IPS DF 4.7 (cell line): ENCODE results near the gene TRIM9.
"Not testable (repeated sequence)": the region's sequence is repeated elsewhere in the genome, so short reads cannot be mapped to it uniquely, and the experiment has no call there.

Experiments used
- DNase-seq: peaks from one replicate; pipeline ENCODE4 v3.0.0-alpha.2; 2013; ENCODE audit warnings: low spot score; ENCODE audit errors: extremely low read depth

Gene TRIM9

DNA sequence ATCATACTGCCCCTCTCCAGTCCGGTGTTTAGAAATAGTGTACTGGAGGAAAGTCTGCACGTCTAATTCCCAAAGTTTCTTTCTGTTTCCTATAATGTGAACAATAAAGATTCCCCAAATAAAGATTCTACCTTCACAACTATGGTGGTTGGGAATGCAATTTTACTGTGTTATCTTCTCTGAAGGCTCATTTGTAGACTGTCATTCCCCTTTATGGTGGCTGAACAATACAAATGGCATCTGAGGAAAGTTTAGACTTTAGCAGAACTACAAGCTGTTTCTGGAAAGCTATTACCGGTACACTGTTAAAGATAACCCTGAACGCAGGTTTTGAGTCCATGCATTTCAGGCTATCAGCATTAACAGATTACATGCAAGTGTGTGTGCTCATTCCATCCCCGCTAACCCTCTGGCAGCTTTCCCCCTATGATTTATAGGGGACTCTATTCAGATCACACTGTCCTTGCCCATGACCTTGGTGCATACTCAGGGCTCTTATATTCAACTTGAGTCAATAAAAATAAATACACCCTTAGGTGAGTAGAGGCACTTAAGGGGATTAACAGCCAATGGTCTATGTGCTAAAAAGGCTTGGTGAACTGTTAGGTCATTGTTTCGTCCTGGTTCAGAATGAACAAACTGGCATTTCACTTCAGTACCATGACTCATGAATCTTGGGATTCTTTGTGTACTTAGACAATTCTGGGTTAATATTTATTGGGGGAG lies 89.9 kb downstream of the TRIM9 start:
- no peak for DNase-seq

DNA sequence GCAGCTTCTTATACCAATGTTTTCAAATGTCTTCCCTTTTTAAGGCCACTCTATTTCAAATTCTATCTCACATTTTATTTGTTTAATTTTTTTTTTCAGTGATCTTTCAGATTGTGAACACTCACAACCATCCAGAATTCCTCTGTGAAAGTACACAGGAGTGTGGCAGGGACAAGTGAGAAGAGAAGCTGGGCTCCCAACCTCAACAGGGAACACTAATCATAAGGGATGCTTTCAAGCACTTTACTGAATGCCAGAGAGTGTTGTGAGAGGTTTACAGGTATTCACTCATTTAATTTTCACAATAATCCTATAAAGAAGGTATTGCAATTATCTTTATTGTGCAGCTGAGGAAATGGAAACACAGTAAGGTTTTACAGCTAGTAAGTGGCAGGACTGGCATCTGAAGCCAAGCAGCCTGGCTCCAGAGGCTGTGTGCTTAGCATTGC lies 90.5 kb downstream of the TRIM9 start:
- no peak for DNase-seq

DNA sequence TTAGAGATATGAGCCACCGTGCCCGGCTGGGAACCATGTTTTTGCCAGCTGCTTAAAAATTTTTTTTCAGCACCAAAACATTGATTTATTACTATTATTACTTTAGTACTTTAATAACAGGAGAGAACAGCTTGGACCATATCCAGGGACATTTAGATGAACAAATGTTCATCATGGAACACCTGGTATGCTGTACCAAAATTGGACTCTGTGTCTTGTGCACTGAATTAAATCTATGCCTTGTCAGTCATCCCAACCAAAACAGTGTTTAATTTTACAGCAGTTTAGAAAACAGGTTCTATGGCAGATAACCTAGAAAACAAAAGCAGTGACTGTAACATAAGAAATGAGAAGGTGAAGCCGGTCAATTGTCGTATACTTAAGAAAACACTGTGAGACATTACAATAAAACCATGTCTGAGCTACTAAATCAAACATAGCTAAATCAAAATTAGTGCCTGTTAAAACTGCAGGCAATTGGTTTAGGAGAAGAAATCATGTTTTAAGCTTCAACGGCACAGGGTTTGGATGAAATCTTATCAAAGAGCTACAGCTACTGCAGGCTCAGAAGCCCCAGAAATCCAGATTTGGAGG lies 92.4 kb downstream of the TRIM9 start:
- no peak for DNase-seq

DNA sequence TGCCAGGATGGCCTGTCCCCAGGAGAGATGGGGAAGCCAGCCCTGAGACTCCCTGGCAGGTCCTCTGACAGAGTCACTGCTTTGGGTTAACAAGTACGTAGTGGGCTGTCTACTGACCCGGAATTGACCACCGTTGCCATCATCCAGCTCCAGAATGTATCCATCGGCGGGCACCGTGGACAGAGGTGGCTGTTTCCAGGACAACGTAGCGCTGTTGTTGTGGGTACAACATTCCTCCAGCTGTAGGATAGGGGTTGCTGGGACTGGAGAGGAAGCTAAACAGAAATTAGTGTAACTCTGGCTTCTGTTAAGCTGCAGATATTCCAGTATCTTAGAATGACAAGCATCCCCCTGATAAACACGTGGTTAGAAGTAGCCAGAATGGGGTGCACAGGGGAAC lies 94.3 kb downstream of the TRIM9 start:
- DNase-seq: no peak

DNA sequence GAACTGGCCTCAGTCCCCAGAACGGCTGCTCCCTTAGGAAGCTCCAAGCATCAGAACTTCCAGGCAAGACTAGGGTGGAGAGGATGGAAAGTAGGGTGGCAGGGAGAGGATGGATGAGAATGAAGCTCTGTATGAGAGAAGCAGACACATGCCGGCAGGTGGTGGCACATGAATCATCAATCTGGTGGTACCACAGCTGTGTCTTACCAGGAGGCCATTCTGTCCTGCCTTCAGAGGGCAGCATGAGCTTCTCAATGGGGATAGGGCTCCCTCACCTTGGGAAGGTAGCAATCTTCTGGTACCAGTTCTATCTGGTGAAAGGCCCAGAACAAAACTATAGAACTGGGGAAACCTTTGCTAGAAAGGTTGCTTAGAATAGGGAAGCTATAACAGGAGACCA lies 95.2 kb downstream of the TRIM9 start:
- DNase-seq: no peak

DNA sequence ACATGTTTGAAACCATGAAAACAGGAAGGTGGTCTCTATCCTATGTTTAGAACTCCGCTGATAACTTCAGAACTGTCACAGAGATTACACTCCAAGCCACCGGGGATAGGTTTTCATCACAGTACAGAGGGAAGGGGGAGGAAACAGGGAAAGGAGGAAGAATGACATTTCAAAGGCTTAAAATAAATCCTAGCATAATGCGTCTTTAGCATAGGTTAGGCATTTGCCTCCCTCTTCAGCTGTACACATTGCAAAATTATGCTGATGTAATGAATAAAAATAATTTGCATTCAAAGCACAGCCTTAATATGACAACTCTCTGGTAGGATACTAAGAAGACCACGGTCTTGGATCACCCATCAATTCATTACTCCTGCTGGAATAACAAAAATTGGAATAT lies 96.3 kb downstream of the TRIM9 start:
- DNase-seq: no peak

DNA sequence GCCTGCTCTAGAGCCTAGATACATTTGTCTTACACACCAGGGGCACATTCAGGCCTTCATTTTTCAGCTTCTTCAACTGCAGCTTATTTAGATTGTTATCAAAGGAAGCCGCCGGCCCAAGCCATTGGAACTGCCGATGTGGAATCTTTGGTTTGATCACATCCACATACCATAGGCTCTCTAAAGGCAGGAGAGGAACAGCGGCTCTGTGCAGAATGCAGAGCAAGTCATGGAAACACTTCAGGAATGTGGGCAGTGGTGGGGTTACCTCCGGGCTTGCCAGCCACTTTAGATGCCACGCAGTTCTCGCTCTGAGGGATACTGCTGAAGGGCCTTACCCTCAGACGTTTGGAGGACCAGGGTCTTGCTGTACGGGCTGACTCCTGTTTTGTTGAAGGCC lies 97.2 kb downstream of the TRIM9 start:
- no peak for DNase-seq

DNA sequence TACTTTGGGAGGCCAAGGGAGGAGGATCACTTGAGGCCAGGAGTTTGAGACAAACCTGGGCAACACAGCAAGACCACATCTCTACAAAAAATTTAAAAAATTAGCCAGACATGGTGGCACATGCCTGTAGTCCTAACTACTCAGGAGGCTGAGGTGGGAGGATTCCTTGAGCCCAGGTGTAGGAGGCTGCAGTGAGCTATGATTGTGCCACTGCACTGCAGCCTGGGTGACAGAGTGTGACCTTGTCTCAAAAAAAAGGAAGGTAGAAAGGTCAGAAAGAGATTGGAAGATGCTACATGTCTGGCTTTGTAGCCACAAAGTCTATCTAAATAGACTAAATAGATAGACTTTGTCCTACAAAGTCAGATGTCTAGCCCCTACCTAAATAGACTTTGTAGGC lies 100.7 kb downstream of the TRIM9 start:
- DNase-seq: not testable (repeated sequence)

DNA sequence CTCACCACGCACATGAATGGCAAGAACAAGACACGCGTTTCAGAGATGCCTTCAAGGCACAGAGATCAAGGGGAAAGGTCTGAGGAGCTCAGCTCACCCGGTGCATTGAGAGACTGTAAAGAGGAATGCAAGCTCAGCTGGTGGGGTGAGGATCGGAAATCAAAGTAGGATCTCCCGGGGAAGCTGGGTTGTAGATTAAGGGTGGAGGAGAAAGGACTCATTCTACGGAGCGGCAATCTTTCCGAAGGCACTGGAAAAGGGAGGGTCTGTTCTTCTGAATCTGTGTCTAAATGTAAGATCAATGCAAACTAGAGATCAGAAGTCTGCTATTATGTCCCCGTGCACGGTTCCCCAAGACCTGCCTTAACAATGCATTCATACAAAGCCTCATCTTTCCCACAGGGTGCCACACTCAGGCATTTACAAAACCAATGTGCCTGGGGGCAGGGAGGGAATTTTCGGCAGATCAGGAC lies 109.0 kb downstream of the TRIM9 start:
- DNase-seq: no peak

DNA sequence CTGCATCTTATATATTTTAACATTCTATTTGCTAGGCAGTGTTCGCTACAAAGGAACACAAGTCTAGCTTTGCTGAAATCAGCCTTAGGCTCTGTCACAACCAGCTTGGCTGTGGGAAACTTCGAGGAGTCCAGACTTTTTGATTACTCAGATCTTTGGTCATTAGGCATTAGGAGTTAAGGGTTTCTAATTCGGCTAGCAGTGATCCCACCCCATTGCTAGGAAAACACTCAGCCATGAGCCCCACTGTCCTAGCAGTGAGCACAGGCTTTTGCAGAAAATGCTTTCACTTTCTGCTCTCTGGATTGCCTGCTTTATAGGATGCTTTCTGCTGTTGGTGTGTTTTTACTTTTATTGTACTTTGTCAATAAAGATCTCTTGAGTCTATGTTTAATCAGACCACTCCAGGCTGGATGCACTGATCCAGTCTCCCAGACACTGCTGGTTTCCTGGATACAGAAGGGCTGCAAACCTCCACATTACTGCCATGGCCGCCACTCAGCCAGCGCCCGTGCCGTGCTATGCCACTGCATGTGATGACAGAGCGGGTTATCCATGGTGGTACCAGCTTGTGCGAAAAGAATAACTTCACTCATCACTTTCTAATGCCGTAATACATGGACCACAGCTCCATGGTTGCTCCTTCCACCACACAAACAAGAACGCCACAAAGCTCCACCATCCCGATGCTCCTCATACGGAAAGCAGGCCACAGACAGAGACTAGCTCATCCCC lies 109.6 kb downstream of the TRIM9 start:
- no peak for DNase-seq

DNA sequence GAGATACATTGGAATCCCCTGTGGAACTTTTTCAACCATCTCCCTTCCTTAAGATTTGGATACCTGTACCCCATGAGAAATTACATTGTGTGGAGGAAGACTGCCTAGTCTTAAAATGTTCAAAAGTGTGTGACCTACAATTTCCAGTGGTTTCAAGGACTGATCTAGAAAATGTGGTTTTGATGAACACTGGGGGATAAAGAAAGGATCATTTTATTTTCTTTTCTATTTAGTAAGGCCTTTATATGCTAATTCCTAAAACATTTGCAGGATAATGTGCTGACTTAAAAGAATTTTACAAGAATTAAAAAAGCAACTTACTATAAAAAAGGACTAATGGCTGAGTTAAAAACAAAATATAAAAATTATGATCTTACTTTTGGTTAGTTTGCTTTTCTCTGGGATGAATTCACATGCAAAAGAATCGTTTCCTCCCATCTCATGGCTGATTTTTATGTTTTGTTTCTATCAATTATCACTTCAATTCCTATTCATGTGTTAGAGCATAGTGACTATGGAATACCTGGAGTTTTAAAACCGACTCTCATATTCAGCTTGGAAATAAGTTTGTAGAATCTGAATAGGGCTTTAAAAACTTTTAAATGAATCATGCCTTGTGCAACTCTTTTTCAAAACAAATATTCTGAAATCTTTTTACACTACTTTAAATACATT lies 110.7 kb downstream of the TRIM9 start:
- DNase-seq: no peak

DNA sequence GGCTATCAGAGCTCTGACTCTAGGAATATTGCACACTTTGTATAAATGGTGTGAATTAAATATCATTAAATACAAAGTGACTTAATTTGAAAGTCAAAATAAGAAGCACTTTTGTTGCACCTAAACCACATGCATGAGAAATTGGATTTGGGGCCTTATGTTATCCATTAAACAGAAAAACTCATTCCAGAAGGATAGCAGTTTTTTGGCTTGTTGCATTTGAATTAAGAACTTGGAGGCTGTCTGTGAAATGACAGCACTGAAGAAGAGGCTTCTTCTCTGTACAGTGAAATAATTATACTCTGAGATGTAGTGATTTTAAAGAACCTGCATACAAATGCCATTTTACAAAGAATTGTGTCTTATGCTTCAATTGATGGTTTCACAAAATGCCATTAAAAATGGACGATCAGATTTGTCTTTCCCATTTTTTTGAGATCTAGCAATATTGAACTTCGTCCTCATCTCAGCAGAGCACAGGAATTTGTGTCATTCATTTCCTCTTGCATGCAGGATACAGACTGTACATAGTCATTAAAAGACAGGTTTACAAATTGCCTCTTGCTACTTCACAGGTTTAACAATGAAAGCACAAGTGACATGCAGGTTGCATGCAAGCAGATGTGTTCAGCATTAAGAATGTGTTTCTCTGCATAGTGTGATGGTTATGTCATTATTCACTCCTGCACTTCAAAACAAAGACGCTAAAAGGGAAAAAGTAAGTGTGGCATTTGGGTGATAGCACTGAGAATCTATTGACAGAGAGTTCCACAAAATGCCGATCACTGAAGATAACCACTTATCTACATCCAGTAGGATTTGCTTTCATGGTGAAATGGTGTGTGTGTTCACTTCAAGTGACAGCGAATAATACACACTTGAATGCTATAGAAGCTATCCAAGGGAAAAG lies 114.7 kb downstream of the TRIM9 start:
- DNase-seq: no peak

DNA sequence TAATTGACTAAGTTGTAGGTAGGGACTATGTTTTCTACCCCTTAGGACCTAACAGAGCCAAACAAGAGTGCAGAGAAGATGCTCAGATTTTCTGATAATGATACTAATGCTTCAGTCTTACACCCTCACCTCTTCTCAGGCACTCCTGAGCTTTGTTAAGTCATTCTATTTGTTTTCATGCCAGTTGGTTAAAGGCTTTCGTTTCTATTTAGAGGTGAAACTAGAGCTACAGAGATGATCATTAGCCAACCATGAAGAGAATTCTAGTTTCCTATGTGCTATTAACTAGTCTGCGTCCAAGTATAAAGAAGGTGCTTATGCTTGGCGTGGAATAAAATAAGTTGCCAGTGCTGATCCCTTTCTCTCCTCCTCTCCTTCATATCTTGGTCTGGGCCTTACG lies 116.0 kb downstream of the TRIM9 start:
- DNase-seq: no peak

DNA sequence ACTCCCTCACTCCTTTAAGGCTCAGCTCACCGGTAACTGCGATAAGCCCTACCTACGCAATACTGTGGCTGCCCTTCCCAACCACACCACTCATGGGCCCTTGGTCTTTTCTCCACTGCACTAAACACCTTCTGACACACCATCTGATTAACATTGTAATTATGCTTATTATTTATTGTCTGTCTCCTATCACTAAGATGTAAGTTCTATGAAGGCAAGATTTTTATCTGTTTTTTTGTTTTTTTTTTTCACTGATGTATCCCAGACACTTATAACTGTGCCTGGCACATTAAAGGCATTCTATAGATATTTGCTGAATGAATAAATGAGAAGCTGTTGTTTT lies 116.4 kb downstream of the TRIM9 start:
- DNase-seq: no peak

DNA sequence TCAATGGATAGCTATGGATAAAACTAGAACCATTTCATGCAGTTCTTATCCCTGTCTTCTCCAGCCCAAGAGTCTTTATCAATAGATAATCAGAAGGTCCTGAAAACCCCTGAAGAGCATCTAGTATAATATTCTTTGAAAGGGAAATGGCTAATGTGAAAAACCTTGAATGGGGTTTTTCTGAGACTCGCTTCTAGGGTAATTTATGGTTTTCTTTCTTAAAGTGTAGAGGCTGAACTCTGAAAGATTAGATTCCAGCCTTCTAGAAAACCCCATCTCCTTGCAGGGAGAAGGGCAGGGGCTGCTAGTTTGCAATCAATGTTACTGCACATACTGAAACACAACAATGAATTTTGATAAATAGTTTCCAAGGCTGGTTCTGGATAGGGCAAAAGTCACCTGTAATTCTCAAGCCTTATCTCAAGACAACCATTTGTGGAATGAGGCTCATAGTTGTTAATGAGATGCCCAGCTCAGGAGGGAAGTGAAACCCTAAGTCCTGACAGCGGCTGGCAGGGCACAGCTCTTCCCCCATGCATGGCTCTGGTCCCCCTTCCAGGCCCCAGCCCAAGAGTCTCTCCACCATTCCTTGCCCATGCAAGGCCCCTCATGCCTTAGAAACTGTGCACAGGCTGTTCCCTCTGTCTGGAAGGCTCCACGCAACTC lies 116.9 kb downstream of the TRIM9 start:
- no peak for DNase-seq

DNA sequence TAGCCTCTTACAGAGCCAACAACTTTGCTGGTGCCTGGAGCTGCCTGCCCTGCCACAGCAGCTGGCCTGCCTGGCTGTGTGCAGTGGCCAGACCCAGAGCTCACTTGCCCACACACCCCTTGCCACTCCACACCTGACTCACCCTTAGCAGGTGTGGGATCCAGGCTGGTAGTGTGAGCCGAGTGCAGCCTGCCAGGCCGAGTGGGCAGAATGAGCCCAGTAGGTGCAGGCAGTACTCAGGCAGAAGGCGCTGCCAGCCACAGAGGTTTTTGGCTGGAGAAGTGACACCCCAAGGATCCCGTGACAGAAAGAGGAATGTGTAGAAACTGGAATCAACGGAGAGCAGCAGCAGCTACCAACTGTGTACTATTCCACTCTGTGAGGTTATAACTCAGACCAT lies 120.8 kb downstream of the TRIM9 start:
- DNase-seq: no peak

DNA sequence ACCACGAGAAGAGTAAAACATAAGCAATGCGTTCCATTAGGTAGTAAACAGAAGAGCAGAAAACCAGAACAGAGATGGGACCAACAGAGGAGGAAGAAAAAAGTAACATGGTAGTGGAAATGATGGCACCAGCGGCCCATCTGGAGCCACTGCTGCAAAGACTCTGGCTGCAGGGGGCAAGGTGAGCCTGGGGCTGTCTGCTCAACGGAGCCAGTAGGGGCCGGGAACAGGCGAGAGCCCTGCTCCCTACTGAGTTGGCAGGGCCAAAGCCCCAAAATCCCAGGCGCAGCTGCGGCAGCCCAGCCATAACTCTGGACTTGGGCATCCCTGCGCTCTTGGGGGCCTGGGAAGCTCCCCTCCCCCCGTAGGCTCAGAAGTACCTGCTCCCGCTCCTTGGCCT lies 122.2 kb downstream of the TRIM9 start:
- no peak for DNase-seq

DNA sequence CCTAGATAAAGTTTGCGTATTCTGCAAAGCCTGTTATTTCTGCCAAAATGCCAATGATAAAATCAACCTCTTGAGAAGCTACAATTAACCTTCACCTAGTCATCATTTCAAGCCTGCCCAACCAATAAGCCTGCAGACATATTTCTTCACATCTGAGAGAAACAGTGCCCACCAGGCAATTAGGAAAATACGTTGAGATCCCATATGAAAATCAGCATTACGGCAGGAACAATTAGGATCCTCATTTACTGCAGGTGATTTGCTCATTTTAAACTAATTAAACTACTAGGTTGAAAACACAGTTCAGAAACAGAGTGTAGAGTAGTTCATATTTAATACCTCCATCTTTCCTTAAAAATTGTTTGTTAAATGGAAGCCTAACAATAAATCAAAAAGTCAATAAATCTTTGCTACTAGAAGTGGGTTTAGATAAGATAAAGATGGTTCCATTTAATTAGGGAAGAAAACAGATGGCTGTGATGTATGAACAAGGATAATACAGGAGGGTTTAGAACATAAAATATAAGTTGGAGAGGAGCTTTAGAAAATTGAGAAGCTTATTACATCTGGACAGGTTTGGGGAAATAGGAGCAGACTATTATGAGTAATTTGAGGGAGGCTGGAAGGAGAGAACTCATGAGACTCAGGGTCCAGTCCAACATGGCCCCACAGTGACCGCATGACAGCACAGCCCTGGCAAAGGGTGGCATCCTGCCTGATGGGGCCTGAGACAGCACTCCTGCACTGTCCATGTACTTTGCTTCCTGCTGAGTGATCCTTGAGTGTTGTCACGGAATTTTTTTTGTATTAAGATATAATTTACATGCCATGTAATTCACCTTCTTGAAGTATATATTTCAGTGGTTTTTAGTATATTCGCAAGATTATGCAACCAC lies 123.8 kb downstream of the TRIM9 start:
- DNase-seq: no peak

DNA sequence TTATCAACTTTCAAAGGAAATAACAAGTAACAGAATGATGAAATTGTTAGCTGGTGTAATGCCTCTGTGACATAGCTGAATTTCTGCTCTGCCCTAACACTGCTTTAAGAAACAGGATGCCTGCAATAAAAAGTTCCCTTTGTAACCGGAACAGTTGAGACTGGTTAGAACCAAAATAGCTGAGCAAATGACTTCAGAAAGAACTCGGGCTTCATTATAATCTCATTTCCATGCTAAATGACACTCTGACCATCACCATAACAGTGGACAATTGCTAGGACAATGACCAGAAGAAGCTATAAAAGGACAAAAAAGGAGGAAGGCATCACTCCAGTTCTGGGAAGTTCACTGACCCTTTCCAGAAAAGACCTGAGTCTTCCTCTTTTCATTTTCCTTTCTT lies 127.1 kb downstream of the TRIM9 start:
- DNase-seq: no peak

DNA sequence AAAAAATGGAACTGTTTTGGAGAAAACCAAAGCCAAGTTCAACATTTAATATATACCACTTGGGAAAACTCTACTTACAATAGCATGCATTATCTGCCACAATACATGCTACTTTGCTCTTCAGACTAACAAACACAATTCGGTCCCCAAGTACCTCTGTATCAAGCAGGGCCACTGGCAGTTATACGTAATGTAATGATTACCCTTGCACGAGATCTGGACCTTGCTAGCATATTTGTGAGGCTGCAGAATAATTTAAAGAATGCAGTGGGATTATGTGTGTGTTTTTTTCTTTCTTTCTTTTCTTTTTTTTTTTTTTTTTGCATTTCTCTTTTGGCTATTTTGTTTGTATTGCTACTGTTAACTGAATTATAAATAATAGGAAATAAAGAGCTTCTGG lies 127.8 kb downstream of the TRIM9 start:
- DNase-seq: no peak
